HG03045 (cell line): ENCODE measurements around the gene CAPN9.
"Not testable (repeated sequence)": the region's sequence is repeated elsewhere in the genome, so short reads cannot be mapped to it uniquely, and the experiment has no call there.

Experiments used
- ATAC-seq: cut with Tn5 transposase; IDR thresholded peaks from one replicate; pipeline ENCODE4 v1.9.1; 2021; ENCODE audit warnings: mild to moderate bottlenecking, moderate library complexity; ENCODE audit not compliant: unreplicated experiment

CAPN9 gene

GRCh38 chr1:230844561-230844960, 97.4 kb downstream of the CAPN9 start:
- ATAC-seq: no peak

- not testable (repeated sequence) for ATAC-seq
Measured at GRCh38 chr1:230845184-230845583, 98.0 kb downstream of the CAPN9 start.

- ATAC-seq: no peak
Measured at GRCh38 chr1:230848235-230848634, 101.0 kb downstream of the CAPN9 start.

GRCh38 chr1:230849451-230850224, 102.5 kb downstream of the CAPN9 start:
- ATAC-seq: no peak

GRCh38 chr1:230850547-230850946, 103.4 kb downstream of the CAPN9 start:
- no peak for ATAC-seq

- no peak for ATAC-seq
Measured at GRCh38 chr1:230851291-230851691, 104.1 kb downstream of the CAPN9 start.
